Activated CD8-positive, alpha-beta memory T cell treated with anti-CD3 and anti-CD28 coated beads, Interleukin-2, amount 50 U/mL, for 1 hour (primary cell): Measurements from ENCODE around the gene GFAP.

Experiments used
- DNase-seq: peaks from one replicate; pipeline ENCODE4 v3.0.0-alpha.2; 2020; ENCODE audit errors: extremely low read depth

GFAP gene

GRCh38 chr17:44914148-44914547, 1.2 kb downstream of the GFAP start:
- no peak for DNase-seq

GRCh38 chr17:44913676-44914075, 1.6 kb downstream of the GFAP start:
- DNase-seq: no peak

- no peak for DNase-seq
These were observed 2.3 kb downstream of the GFAP start for GRCh38 chr17:44912763-44913544.

- no peak for DNase-seq
These were observed 3.9 kb downstream of the GFAP start for GRCh38 chr17:44911133-44912001.

GRCh38 chr17:44910231-44911106, 4.8 kb downstream of the GFAP start:
- no peak for DNase-seq

- DNase-seq: no peak
These were observed 5.6 kb downstream of the GFAP start for GRCh38 chr17:44909681-44910144.

- DNase-seq: no peak
These were observed 6.5 kb downstream of the GFAP start for GRCh38 chr17:44908761-44909326.

GRCh38 chr17:44907729-44908470, 7.4 kb downstream of the GFAP start:
- no peak for DNase-seq

- DNase-seq: no peak
These were observed 8.3 kb downstream of the GFAP start for GRCh38 chr17:44906763-44907728.

- no peak for DNase-seq
These were observed 9.2 kb downstream of the GFAP start for GRCh38 chr17:44906010-44906646.

- DNase-seq: no peak
These were observed 10.0 kb downstream of the GFAP start for GRCh38 chr17:44905006-44906000.

GRCh38 chr17:44904001-44904984, 11.0 kb downstream of the GFAP start:
- no peak for DNase-seq

- no peak for DNase-seq
These were observed 12.2 kb downstream of the GFAP start for GRCh38 chr17:44903012-44903685.

- DNase-seq: no peak
These were observed 13.1 kb downstream of the GFAP start for GRCh38 chr17:44902135-44902760.

- no peak for DNase-seq
These were observed 13.8 kb downstream of the GFAP start for GRCh38 chr17:44901411-44901921.
